Testis (tissue), 3 donors: ENCODE data around the gene FXYD4. TPM values are rescaled to one million over a fixed set of nuclear protein-coding genes. Genes with fewer than 3 reads are reported as not detected.
"Not testable (repeated sequence)": the region's sequence is repeated elsewhere in the genome, so short reads cannot be mapped to it uniquely, and the experiment has no call there.

ENCODE experiments used
- DNase-seq: peaks from one replicate; pipeline ENCODE4 v3.0.0-alpha.2; 2019
- H3K27ac ChIP-seq, 2 donors: fragments of 200-600 bp; sonication (generic); one replicate each; pipeline ENCODE4 v1.5.1; 2019
- H3K27me3 ChIP-seq: fragments of 200-600 bp; sonication (generic); one replicate; pipeline ENCODE4 v1.5.1; 2019
- H3K36me3 ChIP-seq: fragments of 200-600 bp; sonication (generic); one replicate; pipeline ENCODE4 v1.5.1; 2017; ENCODE audit warnings: low read depth; ENCODE audit errors: missing control alignments
- H3K4me1 ChIP-seq: fragments of 200-600 bp; sonication (generic); one replicate; pipeline ENCODE4 v1.5.1; 2019
- H3K4me3 ChIP-seq, 2 donors: fragments of 200-600 bp; sonication (generic); one replicate each; pipeline ENCODE4 v1.5.1; 2017 to 2019
- H3K9me3 ChIP-seq: fragments of 200-600 bp; sonication (generic); one replicate; pipeline ENCODE4 v1.5.1; 2017
- CTCF ChIP-seq, 3 experiments: fragments of 450-650 bp in 2 of 3; fragments of 200-600 bp in 1 of 3; sonication (generic) in 1 of 3; IDR thresholded peaks; one replicate each; pipeline ENCODE4 v1.5.1; 2016 to 2019; ENCODE audit warnings: antibody characterized with exemption in 3 of 3, mild to moderate bottlenecking in 2 of 3, moderate library complexity in 1 of 3
- POLR2A ChIP-seq: fragments of 450-650 bp; IDR thresholded peaks from one replicate; pipeline ENCODE4 v1.6.1; 2017; ENCODE audit warnings: antibody characterized with exemption, mild to moderate bottlenecking, moderate library complexity
- WGBS, 2 donors: methylation state at CpG; one replicate each; pipeline ENCODE4 v1.1.5; 2018; 5-methylcytosine and 5-hydroxymethylcytosine counted together
- intact Hi-C: fragments of 100-400 bp; cut with DNase I; formaldehyde crosslinking; loops from one replicate; pipeline ENCODE4 v1.15.1; 2023; ENCODE audit warnings: low total_unique reads
- polyA plus RNA-seq: library from polyadenylated mRNA; stranded (reverse); fragments of 350-450 nt; fragmentation: Illumina TruSeq; extraction: RNeasy Lipid Tissue Mini Kit (QIAGEN cat#74804); gene quantifications from one replicate; pipeline ENCODE4 v1.2.3, GENCODE V29; 2014; ENCODE audit warnings: low read depth, low replicate concordance; ENCODE audit not compliant: insufficient read depth
- total RNA-seq, 2 donors: library from RNA; depleted of rRNA; stranded (reverse); fragments of >200 nt; gene quantifications; one replicate each; pipeline ENCODE4 v1.2.3, GENCODE V29; 2016

Gene FXYD4
- total and polyA plus RNA-seq, 3 donors from 2014 or later, result 1.4 to 2.6 (median 1.5) TPM

GRCh38 chr10:43336061-43336460 lies 35.4 kb upstream of the FXYD4 start:
- Histone ChIP-seq H3K4me1 (no peaks in the 10 kb centered on the region), H3K27me3 (no peaks in the 10 kb centered on the region), H3K4me3 (no peak overlapping the region), H3K36me3 (no peaks in the 10 kb centered on the region), H3K27ac (no peak overlapping the region), H3K9me3 (no peaks in the 10 kb centered on the region)
- intact Hi-C loops, result no loop called here
- TF ChIP-seq POLR2A, result no peak
- TF ChIP-seq CTCF (IDR thresholded peaks at IDR 0.05), result no peak
- DNase-seq, result no peak
- 89 to 91% methylated on average over 3 of the region's 3 CpGs for WGBS, 2 donors

- H3K36me3 ChIP-seq, result no peaks in the 10 kb centered on the region
- TF ChIP-seq CTCF (IDR thresholded peaks at IDR 0.05) (no peak), POLR2A (no peak)
- 87 to 89% methylated on average over 9 of the region's 9 CpGs for WGBS, 2 donors
- no peak overlapping the region for H3K27ac ChIP-seq
- intact Hi-C loops, result no loop called here
- H3K4me3 ChIP-seq, result no peak overlapping the region
- no peaks in the 10 kb centered on the region for H3K4me1 ChIP-seq
- H3K27me3 ChIP-seq, result no peaks in the 10 kb centered on the region
- no peaks in the 10 kb centered on the region for H3K9me3 ChIP-seq
- no peak for DNase-seq
Measured at GRCh38 chr10:43336641-43337318, 34.7 kb upstream of the FXYD4 start.

GRCh38 chr10:43337536-43337935 lies 33.9 kb upstream of the FXYD4 start:
- WGBS, 2 donors, result 62 to 64% methylated on average over 7 to 8 of the region's 9 CpGs
- H3K27me3 ChIP-seq, DNase-seq, H3K27ac ChIP-seq, H3K36me3 ChIP-seq, H3K4me3 ChIP-seq, H3K9me3 ChIP-seq, intact Hi-C loops, H3K4me1 ChIP-seq: not testable (repeated sequence)

- H3K27me3 ChIP-seq, result no peaks in the 10 kb centered on the region
- H3K4me1 ChIP-seq, result no peaks in the 10 kb centered on the region
- intact Hi-C loops, result no loop called here
- no peaks in the 10 kb centered on the region for H3K9me3 ChIP-seq
- no peak for DNase-seq
- H3K36me3 ChIP-seq, result no peaks in the 10 kb centered on the region
- H3K4me3 ChIP-seq, result no peak overlapping the region
- H3K27ac ChIP-seq, result no peak overlapping the region
- no peak for TF ChIP-seq CTCF (IDR thresholded peaks at IDR 0.05)
- TF ChIP-seq POLR2A, result no peak
- WGBS, 2 donors, result 88 to 89% methylated on average over 7 to 12 of the region's 12 CpGs
Measured at GRCh38 chr10:43338117-43338516, 33.3 kb upstream of the FXYD4 start.

GRCh38 chr10:43339136-43339535 lies 32.3 kb upstream of the FXYD4 start:
- Histone ChIP-seq H3K4me3 (no peak overlapping the region), H3K27ac (no peak overlapping the region), H3K4me1 (no peaks in the 10 kb centered on the region), H3K9me3 (no peaks in the 10 kb centered on the region), H3K27me3 (no peaks in the 10 kb centered on the region), H3K36me3 (no peaks in the 10 kb centered on the region)
- intact Hi-C loops, result no loop called here
- WGBS, 2 donors, result 62% methylated on average over 9 to 11 of the region's 11 CpGs
- TF ChIP-seq POLR2A, result no peak
- no peak for TF ChIP-seq CTCF (IDR thresholded peaks at IDR 0.05)
- no peak for DNase-seq
